HEK293T (cell line): ENCODE data around the gene PAK5.

Experiments
- BHLHE40 ChIP-seq: fragments of 450-650 bp; IDR thresholded peaks from 2 replicates; pipeline ENCODE4 v1.6.1; 2016; ENCODE audit warnings: mild to moderate bottlenecking, moderate library complexity, borderline replicate concordance
- ELF4 ChIP-seq: fragments of 450-650 bp; IDR thresholded peaks from 2 replicates; pipeline ENCODE4 v1.6.1; 2017; ENCODE audit warnings: antibody characterized with exemption
- FOXK2 ChIP-seq: fragments of 450-650 bp; IDR thresholded peaks from 2 replicates; pipeline ENCODE4 v1.6.1; 2016; ENCODE audit warnings: mild to moderate bottlenecking
- FOXM1 ChIP-seq: fragments of 450-650 bp; IDR thresholded peaks from 2 replicates; pipeline ENCODE4 v1.6.1; 2017; ENCODE audit warnings: mild to moderate bottlenecking, borderline replicate concordance
- HDGF ChIP-seq: fragments of 450-650 bp; IDR thresholded peaks from 2 replicates; pipeline ENCODE4 v1.6.1; 2017; ENCODE audit warnings: antibody characterized with exemption, borderline replicate concordance
- L3MBTL2 ChIP-seq: fragments of 450-650 bp; conservative IDR thresholded peaks from 2 replicates; pipeline ENCODE4 v1.6.1; 2016; ENCODE audit warnings: mild to moderate bottlenecking
- LEF1 ChIP-seq: fragments of 450-650 bp; IDR thresholded peaks from 2 replicates; pipeline ENCODE4 v1.6.1; 2017; ENCODE audit warnings: mild to moderate bottlenecking, borderline replicate concordance
- PKNOX1 ChIP-seq: fragments of 450-650 bp; IDR thresholded peaks from 2 replicates; pipeline ENCODE4 v1.6.1; 2016
- SP1 ChIP-seq: fragments of 450-650 bp; IDR thresholded peaks from 2 replicates; pipeline ENCODE4 v1.6.1; 2017
- SUZ12 ChIP-seq: fragments of 450-650 bp; IDR thresholded peaks from 2 replicates; pipeline ENCODE4 v1.6.1; 2016; ENCODE audit warnings: mild to moderate bottlenecking
- TARDBP ChIP-seq: fragments of 450-650 bp; IDR thresholded peaks from 2 replicates; pipeline ENCODE4 v1.6.1; 2016

GRCh38 chr20:9741996-9742395 is 96.9 kb downstream of the PAK5 start:
- no peak for TF ChIP-seq FOXM1
- TF ChIP-seq TARDBP, result no peak
- TF ChIP-seq LEF1, result no peak
- TF ChIP-seq ELF4, result no peak
- no peak for TF ChIP-seq SUZ12
- no peak for TF ChIP-seq HDGF
- no peak for TF ChIP-seq SP1
- no peak for TF ChIP-seq BHLHE40
- TF ChIP-seq PKNOX1, result no peak
- no peak for TF ChIP-seq L3MBTL2
- no peak for TF ChIP-seq FOXK2
